OCI-LY7 (cell line): Measurements from ENCODE around the gene BORA.

Experiments
- EZH2phosphoT487 ChIP-seq: fragments of 200-600 bp; sonication (generic); IDR thresholded peaks from 2 replicates; pipeline ENCODE4 v1.6.1; 2018; ENCODE audit warnings: low read depth, borderline replicate concordance, mild to moderate bottlenecking, mixed run types, antibody characterized with exemption, low read length, moderate library complexity, mixed read lengths
- TF ChIP-seq, protein P1 (sequence below): fragments of 200-600 bp; sonication (generic); conservative IDR thresholded peaks from 2 replicates; pipeline ENCODE4 v1.5.1; 2014; ENCODE audit warnings: mild to moderate bottlenecking, antibody characterized with exemption, low read length, moderate library complexity, mixed read lengths

DNA sequence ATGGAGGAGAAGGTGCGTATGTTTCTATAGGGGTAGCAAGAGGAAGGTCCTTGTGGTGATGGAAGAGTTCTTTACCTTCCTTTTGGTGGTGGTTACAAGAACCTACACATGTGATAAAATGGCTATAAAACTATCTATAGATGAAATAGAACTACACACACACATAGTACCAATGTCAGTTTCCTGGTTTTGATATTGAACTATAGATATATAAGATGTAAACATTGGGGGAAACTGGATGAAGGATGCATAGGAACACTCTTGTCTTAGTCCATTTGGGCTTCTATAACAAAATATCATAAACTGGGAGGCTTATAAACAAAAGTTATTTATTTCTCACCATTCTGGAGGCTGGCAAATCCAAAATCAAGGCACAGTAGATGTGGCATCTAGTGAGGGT, 47.4 kb upstream of the BORA start:
- TF ChIP-seq, protein P1, sequence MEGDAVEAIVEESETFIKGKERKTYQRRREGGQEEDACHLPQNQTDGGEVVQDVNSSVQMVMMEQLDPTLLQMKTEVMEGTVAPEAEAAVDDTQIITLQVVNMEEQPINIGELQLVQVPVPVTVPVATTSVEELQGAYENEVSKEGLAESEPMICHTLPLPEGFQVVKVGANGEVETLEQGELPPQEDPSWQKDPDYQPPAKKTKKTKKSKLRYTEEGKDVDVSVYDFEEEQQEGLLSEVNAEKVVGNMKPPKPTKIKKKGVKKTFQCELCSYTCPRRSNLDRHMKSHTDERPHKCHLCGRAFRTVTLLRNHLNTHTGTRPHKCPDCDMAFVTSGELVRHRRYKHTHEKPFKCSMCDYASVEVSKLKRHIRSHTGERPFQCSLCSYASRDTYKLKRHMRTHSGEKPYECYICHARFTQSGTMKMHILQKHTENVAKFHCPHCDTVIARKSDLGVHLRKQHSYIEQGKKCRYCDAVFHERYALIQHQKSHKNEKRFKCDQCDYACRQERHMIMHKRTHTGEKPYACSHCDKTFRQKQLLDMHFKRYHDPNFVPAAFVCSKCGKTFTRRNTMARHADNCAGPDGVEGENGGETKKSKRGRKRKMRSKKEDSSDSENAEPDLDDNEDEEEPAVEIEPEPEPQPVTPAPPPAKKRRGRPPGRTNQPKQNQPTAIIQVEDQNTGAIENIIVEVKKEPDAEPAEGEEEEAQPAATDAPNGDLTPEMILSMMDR, result no peak
- no peak for TF ChIP-seq EZH2phosphoT487
